PC-3 (cell line): ENCODE results near the gene CARMIL1. TPM values are rescaled to one million over a fixed set of nuclear protein-coding genes. Genes with fewer than 3 reads are reported as not detected.

Experiments
- ATAC-seq: fragments of 200-7000 bp; cut with Tn5 transposase; 2 replicates; pipeline ENCODE4 v1.9.1; 2020; ENCODE audit warnings: mild to moderate bottlenecking, moderate library complexity
- BruUV-seq: library from RNA; stranded (reverse); fragments of 400-500 nt; replicated peaks from 2 replicates; lab custom pipeline; 2021; lab: Mats Ljungman, UMichigan
- CTCF ChIA-PET: fragments of 300-600 bp; sonication (Branson Sonifier 250); formaldehyde crosslinking; loops from one replicate; lab custom pipeline; 2022; ENCODE audit warnings: antibody characterized with exemption; lab: Charles Lee
- POLR2A ChIA-PET: fragments of 300-600 bp; sonication (Branson Sonifier 250); formaldehyde crosslinking; loops from one replicate; lab custom pipeline; 2022; ENCODE audit warnings: antibody characterized with exemption; ENCODE audit not compliant: unreplicated experiment; lab: Charles Lee
- DNase-seq: peaks from one replicate; pipeline ENCODE4 v3.0.0-alpha.2; 2015
- H2AFZ ChIP-seq: fragments of 300-600 bp; sonication (generic); 2 replicates; pipeline ENCODE4 v1.6.0; 2016; ENCODE audit warnings: antibody characterized with exemption, low read length
- H3F3A ChIP-seq: fragments of 300-600 bp; sonication (generic); one replicate; pipeline ENCODE4 v1.6.0; 2017; ENCODE audit warnings: antibody characterized with exemption, low read length, control low read depth, mild to moderate bottlenecking; ENCODE audit not compliant: unreplicated experiment
- H3K27ac ChIP-seq: fragments of 300-600 bp; sonication (generic); 2 replicates; pipeline ENCODE4 v1.5.1; 2016; ENCODE audit warnings: mild to moderate bottlenecking, low read length
- H3K27me3 ChIP-seq: fragments of 300-600 bp; sonication (generic); 2 replicates; pipeline ENCODE4 v1.6.1; 2016; ENCODE audit warnings: low read length, mixed read lengths
- H3K36me3 ChIP-seq: fragments of 300-600 bp; sonication (generic); 2 replicates; pipeline ENCODE4 v1.6.1; 2016; ENCODE audit warnings: low read depth, mixed run types, low read length, mixed read lengths
- H3K4me1 ChIP-seq: fragments of 300-600 bp; sonication (generic); 2 replicates; pipeline ENCODE4 v1.5.1; 2016; ENCODE audit warnings: low read length; ENCODE audit not compliant: insufficient read depth
- H3K4me2 ChIP-seq: fragments of 300-600 bp; sonication (generic); 2 replicates; pipeline ENCODE4 v1.6.0; 2016; ENCODE audit warnings: low read length
- H3K4me3 ChIP-seq: fragments of 300-600 bp; sonication (generic); 2 replicates; pipeline ENCODE4 v1.5.1; 2016; ENCODE audit warnings: mild to moderate bottlenecking, low read length, mixed read lengths
- H3K79me2 ChIP-seq: fragments of 300-600 bp; sonication (generic); 2 replicates; pipeline ENCODE4 v1.6.1; 2017; ENCODE audit warnings: low read length, mixed read lengths
- H3K9ac ChIP-seq: fragments of 300-600 bp; sonication (generic); 2 replicates; pipeline ENCODE4 v1.6.0; 2016; ENCODE audit warnings: mild to moderate bottlenecking, low read length
- H3K9me2 ChIP-seq: fragments of 300-600 bp; sonication (generic); replicated peaks from 2 replicates; pipeline ENCODE4 v1.6.1; 2016; ENCODE audit warnings: mixed run types, low read length, mixed read lengths
- H3K9me3 ChIP-seq: fragments of 300-600 bp; sonication (generic); 2 replicates; pipeline ENCODE4 v1.6.1; 2016; ENCODE audit warnings: low read length, mixed read lengths
- H4K20me1 ChIP-seq: fragments of 300-600 bp; sonication (generic); 2 replicates; pipeline ENCODE4 v1.6.1; 2016; ENCODE audit warnings: low read length, mixed read lengths
- EZH2 ChIP-seq: fragments of 300-600 bp; sonication (generic); IDR thresholded peaks from one replicate; pipeline ENCODE4 v1.6.1; 2017; ENCODE audit warnings: antibody characterized with exemption, mild to moderate bottlenecking, low read length; ENCODE audit not compliant: unreplicated experiment
- EZH2phosphoT487 ChIP-seq: fragments of 300-600 bp; sonication (generic); IDR thresholded peaks from 2 replicates; pipeline ENCODE4 v1.6.1; 2018; ENCODE audit warnings: mild to moderate bottlenecking, antibody characterized with exemption, low read length, borderline replicate concordance
- intact Hi-C: fragments of 100-400 bp; cut with micrococcal nuclease; formaldehyde crosslinking; loops from 2 replicates; pipeline ENCODE4 v1.9.0; 2023
- total RNA-seq: library from RNA; depleted of rRNA; stranded (reverse); fragments of >200 nt; gene quantifications from 2 replicates; pipeline ENCODE4 v1.2.3, GENCODE V29; 2014
- TF ChIP-seq, protein P1 (sequence below): fragments of 300-600 bp; sonication (generic); conservative IDR thresholded peaks from 2 replicates; pipeline ENCODE4 v1.5.1; 2017; ENCODE audit warnings: antibody characterized with exemption, low read depth, mild to moderate bottlenecking, low read length

Gene CARMIL1
- total RNA-seq, 1 experiment from 2014 or later: 22.0 TPM

DNA sequence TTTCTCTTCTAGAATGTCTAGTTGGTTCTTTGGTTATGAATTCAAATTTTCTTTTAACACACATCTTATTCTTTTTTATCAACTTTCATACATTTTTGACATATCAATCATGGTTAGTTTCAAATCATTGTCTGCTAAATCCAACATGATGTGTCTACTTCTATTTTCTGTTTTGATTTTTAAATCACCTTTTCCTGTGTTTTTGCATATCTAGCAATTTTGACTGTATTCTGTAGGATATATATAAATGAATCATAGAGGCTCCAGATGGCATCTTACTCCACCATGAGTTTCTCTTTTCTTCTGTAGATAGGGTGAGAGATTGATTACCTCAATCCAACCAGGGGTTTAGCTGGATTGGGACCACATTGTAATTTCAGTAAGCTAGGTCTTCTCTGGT lies 34.3 kb upstream of the CARMIL1 start:
- H3K4me1 ChIP-seq: no peaks in the 10 kb centered on the region
- H3K79me2 ChIP-seq: no peaks in the 10 kb centered on the region
- no peak overlapping the region for H3K27ac ChIP-seq
- no peaks in the 10 kb centered on the region for H3F3A ChIP-seq
- DNase-seq: no peak
- H3K9me2 ChIP-seq: no peaks in the 10 kb centered on the region
- TF ChIP-seq EZH2: no peak
- TF ChIP-seq EZH2phosphoT487: no peak
- TF ChIP-seq, protein P1, sequence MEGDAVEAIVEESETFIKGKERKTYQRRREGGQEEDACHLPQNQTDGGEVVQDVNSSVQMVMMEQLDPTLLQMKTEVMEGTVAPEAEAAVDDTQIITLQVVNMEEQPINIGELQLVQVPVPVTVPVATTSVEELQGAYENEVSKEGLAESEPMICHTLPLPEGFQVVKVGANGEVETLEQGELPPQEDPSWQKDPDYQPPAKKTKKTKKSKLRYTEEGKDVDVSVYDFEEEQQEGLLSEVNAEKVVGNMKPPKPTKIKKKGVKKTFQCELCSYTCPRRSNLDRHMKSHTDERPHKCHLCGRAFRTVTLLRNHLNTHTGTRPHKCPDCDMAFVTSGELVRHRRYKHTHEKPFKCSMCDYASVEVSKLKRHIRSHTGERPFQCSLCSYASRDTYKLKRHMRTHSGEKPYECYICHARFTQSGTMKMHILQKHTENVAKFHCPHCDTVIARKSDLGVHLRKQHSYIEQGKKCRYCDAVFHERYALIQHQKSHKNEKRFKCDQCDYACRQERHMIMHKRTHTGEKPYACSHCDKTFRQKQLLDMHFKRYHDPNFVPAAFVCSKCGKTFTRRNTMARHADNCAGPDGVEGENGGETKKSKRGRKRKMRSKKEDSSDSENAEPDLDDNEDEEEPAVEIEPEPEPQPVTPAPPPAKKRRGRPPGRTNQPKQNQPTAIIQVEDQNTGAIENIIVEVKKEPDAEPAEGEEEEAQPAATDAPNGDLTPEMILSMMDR: no peak
- ChIA-PET POLR2A (interaction anchor here (0.5 kb wide), 1 partner anchor 51 kb away, joined by 6 read pairs; no protein-coding TSS in a partner anchor), CTCF (no interaction called here)
- intact Hi-C loops: no loop called here
- no peaks in the 10 kb centered on the region for H3K36me3 ChIP-seq
- H3K27me3 ChIP-seq: no peaks in the 10 kb centered on the region
- no peak overlapping the region for H3K4me2 ChIP-seq
- no peaks in the 10 kb centered on the region for H3K9me3 ChIP-seq
- no TSS peak for BruUV-seq
- H4K20me1 ChIP-seq: no peaks in the 10 kb centered on the region
- no peak for ATAC-seq
- no peak overlapping the region for H2AFZ ChIP-seq
- no peak overlapping the region for H3K9ac ChIP-seq
- no peak overlapping the region for H3K4me3 ChIP-seq

DNA sequence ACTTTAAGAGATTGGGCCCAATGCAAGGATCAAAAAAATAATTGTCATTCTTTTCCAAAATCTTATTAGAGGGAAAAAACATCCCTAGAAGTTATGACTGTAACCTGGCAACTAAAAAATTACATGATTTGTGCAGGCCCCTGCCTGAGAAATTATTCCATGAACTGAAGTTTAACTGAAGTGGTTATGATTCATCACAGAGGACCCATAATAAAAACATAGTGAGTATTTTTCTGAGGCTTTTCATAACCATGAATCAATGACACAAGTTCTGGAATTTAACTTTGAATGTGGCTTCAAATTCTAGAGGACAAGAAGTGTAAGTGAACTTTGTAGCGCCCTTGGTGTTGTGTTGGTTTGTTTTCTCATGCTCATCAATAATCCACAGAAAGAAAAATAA lies 31.1 kb upstream of the CARMIL1 start:
- peak; percentile 36 for DNase-seq
- Histone ChIP-seq H3K27ac (no peak overlapping the region), H3K4me3 (no peak overlapping the region), H3K36me3 (no peaks in the 10 kb centered on the region), H3F3A (no peaks in the 10 kb centered on the region), H3K9ac (no peak overlapping the region), H3K27me3 (no peaks in the 10 kb centered on the region), H3K79me2 (no peaks in the 10 kb centered on the region), H3K9me3 (no peaks in the 10 kb centered on the region), H3K4me1 (0 out of 2 replicates have a peak, but pooled peaks cover 9% of the 10 kb centered on the region), H2AFZ (no peak overlapping the region), H3K4me2 (no peak overlapping the region), H3K9me2 (no peaks in the 10 kb centered on the region), H4K20me1 (no peaks in the 10 kb centered on the region)
- ChIA-PET CTCF (no interaction called here), POLR2A (no interaction called here)
- no TSS peak for BruUV-seq
- ATAC-seq: peak; percentile 36; the same call in 1 of the 2 replicates
- intact Hi-C loops: no loop called here
- TF ChIP-seq EZH2phosphoT487 (no peak), EZH2 (no peak)
- TF ChIP-seq, protein P1: no peak

DNA sequence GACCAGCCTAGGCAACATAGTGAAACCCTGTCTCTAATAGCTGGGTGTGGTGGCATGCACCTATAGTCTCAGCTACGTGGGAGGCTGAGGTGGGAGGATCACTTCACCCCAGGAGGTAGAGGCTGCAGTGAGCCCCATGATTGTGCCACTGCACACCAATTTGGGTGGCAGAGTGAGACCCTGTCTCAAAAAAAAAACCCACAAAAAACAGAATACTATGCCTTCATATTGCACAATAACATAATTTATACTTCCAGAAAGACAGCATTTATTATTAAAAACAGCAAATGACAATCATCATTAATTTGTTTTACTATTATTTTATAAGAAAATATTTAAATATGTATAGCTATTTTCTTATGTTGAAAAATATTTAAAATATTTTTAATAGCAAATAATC lies 30.0 kb upstream of the CARMIL1 start:
- POLR2A ChIA-PET: no interaction called here
- no TSS peak for BruUV-seq
- no peaks in the 10 kb centered on the region for H3K9me2 ChIP-seq

More for the DNA sequence above, 30.0 kb upstream of the CARMIL1 start:
- DNase-seq: no peak
- H3K27me3 ChIP-seq: no peaks in the 10 kb centered on the region
- ATAC-seq: no peak
- H4K20me1 ChIP-seq: no peaks in the 10 kb centered on the region
- no peak overlapping the region for H3K4me3 ChIP-seq
- no peaks in the 10 kb centered on the region for H3K79me2 ChIP-seq
- H3K27ac ChIP-seq: no peak overlapping the region
- H2AFZ ChIP-seq: no peak overlapping the region
- H3K9ac ChIP-seq: no peak overlapping the region
- peaks cover 12% of the 10 kb centered on the region; the same call in 1 of the 2 replicates for H3K4me1 ChIP-seq
- no peaks in the 10 kb centered on the region for H3K9me3 ChIP-seq
- CTCF ChIA-PET: no interaction called here
- H3F3A ChIP-seq: no peaks in the 10 kb centered on the region
- TF ChIP-seq EZH2phosphoT487: no peak
- TF ChIP-seq EZH2: no peak
- TF ChIP-seq, protein P1: no peak
- H3K4me2 ChIP-seq: no peak overlapping the region
- no peaks in the 10 kb centered on the region for H3K36me3 ChIP-seq
- intact Hi-C loops: no loop called here
